WTC11 (cell line): ENCODE data around the gene OR5W2. TPM values are rescaled to one million over a fixed set of nuclear protein-coding genes. Genes with fewer than 3 reads are reported as not detected.
"Not testable (repeated sequence)": the region's sequence is repeated elsewhere in the genome, so short reads cannot be mapped to it uniquely, and the experiment has no call there.

Experiments
- ATAC-seq: fragments of 200-7000 bp; cut with Tn5 transposase; 2 replicates; pipeline ENCODE4 v1.10.0; 2021; ENCODE audit warnings: mild to moderate bottlenecking, moderate library complexity
- CTCF ChIA-PET: fragments of 300-600 bp; sonication (Branson Sonifier 250); formaldehyde crosslinking; loops from one replicate; lab custom pipeline; 2021; ENCODE audit warnings: antibody characterized with exemption; lab: Charles Lee
- POLR2A ChIA-PET: fragments of 350-600 bp; sonication (Branson Sonifier 250); formaldehyde crosslinking; loops from one replicate; lab custom pipeline; 2021; ENCODE audit warnings: antibody characterized with exemption; lab: Charles Lee
- DNase-seq: peaks from one replicate; pipeline ENCODE4 v3.0.0; 2021; ENCODE audit warnings: low spot score
- H3K27ac Mint-ChIP-seq: 2 replicates; pipeline ENCODE4 v1.8.0; 2021; ENCODE audit warnings: mixed read lengths
- H3K27me3 Mint-ChIP-seq: 2 replicates; pipeline ENCODE4 v1.8.0; 2021; ENCODE audit warnings: low read depth, mild to moderate bottlenecking, moderate library complexity, mixed read lengths
- H3K36me3 Mint-ChIP-seq: 2 replicates; pipeline ENCODE4 v1.8.0; 2021; ENCODE audit warnings: mixed read lengths
- H3K4me1 Mint-ChIP-seq: 2 replicates; pipeline ENCODE4 v1.8.0; 2022; ENCODE audit warnings: mixed read lengths
- H3K4me3 Mint-ChIP-seq: 2 replicates; pipeline ENCODE4 v1.8.0; 2021; ENCODE audit warnings: mild to moderate bottlenecking, moderate library complexity, mixed read lengths
- H3K9me3 Mint-ChIP-seq: 2 replicates; pipeline ENCODE4 v1.8.0; 2021; ENCODE audit warnings: mixed read lengths
- JAZF1 ChIP-seq: fragments of 250-450 bp; sonication (Bioruptor Pico); IDR thresholded peaks from 2 replicates; pipeline ENCODE4 v1.9.0; 2021; ENCODE audit warnings: moderate library complexity, mild to moderate bottlenecking, inconsistent platforms
- NFE2L1 ChIP-seq: sonication (generic); formaldehyde crosslinking; IDR thresholded peaks from 2 replicates; pipeline ENCODE4 v1.8.1; 2023; ENCODE audit warnings: missing genetic modification reagents
- NR3C1 ChIP-seq: sonication (generic); formaldehyde crosslinking; conservative IDR thresholded peaks from 2 replicates; pipeline ENCODE4 v1.8.1; 2023; ENCODE audit warnings: low read depth, mild to moderate bottlenecking, missing genetic modification reagents
- OVOL2 ChIP-seq: fragments of 250-450 bp; sonication (Bioruptor Pico); IDR thresholded peaks from 2 replicates; pipeline ENCODE4 v1.9.0; 2021; ENCODE audit warnings: mild to moderate bottlenecking, borderline replicate concordance
- RORB ChIP-seq: fragments of 250-450 bp; sonication (Bioruptor Pico); IDR thresholded peaks from 2 replicates; pipeline ENCODE4 v1.9.0; 2021; ENCODE audit warnings: mild to moderate bottlenecking
- SMAD4 ChIP-seq: sonication (generic); formaldehyde crosslinking; IDR thresholded peaks from 2 replicates; pipeline ENCODE4 v1.8.0; 2022; ENCODE audit warnings: mild to moderate bottlenecking, missing genetic modification reagents
- ZNF396 ChIP-seq: fragments of 250-450 bp; sonication (Bioruptor Pico); IDR thresholded peaks from 2 replicates; pipeline ENCODE4 v1.8.0; 2021; ENCODE audit warnings: mild to moderate bottlenecking, moderate library complexity, borderline replicate concordance
- total RNA-seq: library from RNA; stranded (reverse); gene quantifications from 3 replicates; pipeline ENCODE4 v1.2.3, GENCODE V29; 2021
- TF ChIP-seq, protein P1 (sequence below): sonication (generic); formaldehyde crosslinking; IDR thresholded peaks from 2 replicates; pipeline ENCODE4 v1.8.1; 2022; ENCODE audit warnings: low read depth, missing genetic modification reagents, borderline replicate concordance
- TF ChIP-seq, protein P2 (sequence below): sonication (generic); formaldehyde crosslinking; conservative IDR thresholded peaks from 2 replicates; pipeline ENCODE4 v1.8.1; 2023; ENCODE audit warnings: mild to moderate bottlenecking, low read depth, missing genetic modification reagents, moderate library complexity
- TF ChIP-seq, protein P3 (sequence below): sonication (generic); formaldehyde crosslinking; IDR thresholded peaks from 2 replicates; pipeline ENCODE4 v1.8.0; 2022; ENCODE audit warnings: mild to moderate bottlenecking, missing genetic modification reagents
- TF ChIP-seq, protein P4 (sequence below): sonication (generic); formaldehyde crosslinking; IDR thresholded peaks from 2 replicates; pipeline ENCODE4 v1.8.1; 2023; ENCODE audit warnings: mild to moderate bottlenecking, missing genetic modification reagents, moderate library complexity
- TF ChIP-seq, protein P5 (sequence below): sonication (generic); formaldehyde crosslinking; IDR thresholded peaks from 2 replicates; pipeline ENCODE4 v1.8.0; 2022; ENCODE audit warnings: mild to moderate bottlenecking, missing genetic modification reagents
- TF ChIP-seq, protein P6 (sequence below): sonication (generic); formaldehyde crosslinking; IDR thresholded peaks from 2 replicates; pipeline ENCODE4 v1.8.1; 2022; ENCODE audit warnings: mild to moderate bottlenecking, missing genetic modification reagents, moderate library complexity, borderline replicate concordance
- TF ChIP-seq, protein P7 (sequence below): sonication (generic); formaldehyde crosslinking; IDR thresholded peaks from 2 replicates; pipeline ENCODE4 v1.8.1; 2023; ENCODE audit warnings: mild to moderate bottlenecking, missing genetic modification reagents
- TF ChIP-seq, protein P8 (sequence below): fragments of 250-450 bp; sonication (Bioruptor Pico); conservative IDR thresholded peaks from 2 replicates; pipeline ENCODE4 v1.9.0; 2021; ENCODE audit warnings: mild to moderate bottlenecking
- TF ChIP-seq, protein P9 (sequence below): fragments of 250-450 bp; sonication (Bioruptor Pico); IDR thresholded peaks from 2 replicates; pipeline ENCODE4 v1.9.0; 2021; ENCODE audit warnings: mild to moderate bottlenecking

OR5W2 gene
- total RNA-seq, 1 experiment from 2014 or later: not detected

DNA sequence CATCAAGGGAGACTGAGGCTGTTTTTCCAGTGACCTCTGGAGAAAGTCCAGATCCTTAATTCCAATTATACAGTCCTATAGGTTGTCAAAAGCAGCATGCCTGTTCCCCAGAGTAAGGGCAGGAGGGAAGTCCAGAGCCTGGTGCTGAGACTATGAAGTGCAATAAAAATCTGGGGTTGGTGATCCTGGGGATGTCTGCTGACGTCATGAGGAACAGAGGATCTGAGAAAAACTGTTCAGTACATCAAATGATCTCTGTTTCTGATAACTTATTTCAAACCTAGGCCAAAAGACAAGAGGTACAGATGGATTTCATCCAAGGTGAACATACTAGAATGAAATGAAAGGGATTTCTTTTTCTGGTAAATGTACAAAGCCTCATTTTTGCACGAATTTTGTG lies 12.1 kb downstream of the OR5W2 start:
- H3K27ac Mint-ChIP-seq: no peak overlapping the region
- H3K27me3 Mint-ChIP-seq: no peaks in the 10 kb centered on the region
- no peaks in the 10 kb centered on the region for H3K4me1 Mint-ChIP-seq
- no peak for DNase-seq
- no peak overlapping the region for H3K4me3 Mint-ChIP-seq
- H3K9me3 Mint-ChIP-seq: peaks cover 56% of the 10 kb centered on the region
- CTCF ChIA-PET: no interaction called here
- POLR2A ChIA-PET: no interaction called here
- ATAC-seq: no peak
- TF ChIP-seq NR3C1 (CRISPR knock-in tag) (no peak), RORB (no peak), NFE2L1 (no peak)
- TF ChIP-seq, protein P1, sequence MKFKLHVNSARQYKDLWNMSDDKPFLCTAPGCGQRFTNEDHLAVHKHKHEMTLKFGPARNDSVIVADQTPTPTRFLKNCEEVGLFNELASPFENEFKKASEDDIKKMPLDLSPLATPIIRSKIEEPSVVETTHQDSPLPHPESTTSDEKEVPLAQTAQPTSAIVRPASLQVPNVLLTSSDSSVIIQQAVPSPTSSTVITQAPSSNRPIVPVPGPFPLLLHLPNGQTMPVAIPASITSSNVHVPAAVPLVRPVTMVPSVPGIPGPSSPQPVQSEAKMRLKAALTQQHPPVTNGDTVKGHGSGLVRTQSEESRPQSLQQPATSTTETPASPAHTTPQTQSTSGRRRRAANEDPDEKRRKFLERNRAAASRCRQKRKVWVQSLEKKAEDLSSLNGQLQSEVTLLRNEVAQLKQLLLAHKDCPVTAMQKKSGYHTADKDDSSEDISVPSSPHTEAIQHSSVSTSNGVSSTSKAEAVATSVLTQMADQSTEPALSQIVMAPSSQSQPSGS (CRISPR knock-in tag): no peak
- TF ChIP-seq, protein P2, sequence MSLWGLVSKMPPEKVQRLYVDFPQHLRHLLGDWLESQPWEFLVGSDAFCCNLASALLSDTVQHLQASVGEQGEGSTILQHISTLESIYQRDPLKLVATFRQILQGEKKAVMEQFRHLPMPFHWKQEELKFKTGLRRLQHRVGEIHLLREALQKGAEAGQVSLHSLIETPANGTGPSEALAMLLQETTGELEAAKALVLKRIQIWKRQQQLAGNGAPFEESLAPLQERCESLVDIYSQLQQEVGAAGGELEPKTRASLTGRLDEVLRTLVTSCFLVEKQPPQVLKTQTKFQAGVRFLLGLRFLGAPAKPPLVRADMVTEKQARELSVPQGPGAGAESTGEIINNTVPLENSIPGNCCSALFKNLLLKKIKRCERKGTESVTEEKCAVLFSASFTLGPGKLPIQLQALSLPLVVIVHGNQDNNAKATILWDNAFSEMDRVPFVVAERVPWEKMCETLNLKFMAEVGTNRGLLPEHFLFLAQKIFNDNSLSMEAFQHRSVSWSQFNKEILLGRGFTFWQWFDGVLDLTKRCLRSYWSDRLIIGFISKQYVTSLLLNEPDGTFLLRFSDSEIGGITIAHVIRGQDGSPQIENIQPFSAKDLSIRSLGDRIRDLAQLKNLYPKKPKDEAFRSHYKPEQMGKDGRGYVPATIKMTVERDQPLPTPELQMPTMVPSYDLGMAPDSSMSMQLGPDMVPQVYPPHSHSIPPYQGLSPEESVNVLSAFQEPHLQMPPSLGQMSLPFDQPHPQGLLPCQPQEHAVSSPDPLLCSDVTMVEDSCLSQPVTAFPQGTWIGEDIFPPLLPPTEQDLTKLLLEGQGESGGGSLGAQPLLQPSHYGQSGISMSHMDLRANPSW: no peak
- TF ChIP-seq, protein P3, sequence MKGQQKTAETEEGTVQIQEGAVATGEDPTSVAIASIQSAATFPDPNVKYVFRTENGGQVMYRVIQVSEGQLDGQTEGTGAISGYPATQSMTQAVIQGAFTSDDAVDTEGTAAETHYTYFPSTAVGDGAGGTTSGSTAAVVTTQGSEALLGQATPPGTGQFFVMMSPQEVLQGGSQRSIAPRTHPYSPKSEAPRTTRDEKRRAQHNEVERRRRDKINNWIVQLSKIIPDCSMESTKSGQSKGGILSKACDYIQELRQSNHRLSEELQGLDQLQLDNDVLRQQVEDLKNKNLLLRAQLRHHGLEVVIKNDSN (CRISPR knock-in tag): no peak
- TF ChIP-seq, protein P4, sequence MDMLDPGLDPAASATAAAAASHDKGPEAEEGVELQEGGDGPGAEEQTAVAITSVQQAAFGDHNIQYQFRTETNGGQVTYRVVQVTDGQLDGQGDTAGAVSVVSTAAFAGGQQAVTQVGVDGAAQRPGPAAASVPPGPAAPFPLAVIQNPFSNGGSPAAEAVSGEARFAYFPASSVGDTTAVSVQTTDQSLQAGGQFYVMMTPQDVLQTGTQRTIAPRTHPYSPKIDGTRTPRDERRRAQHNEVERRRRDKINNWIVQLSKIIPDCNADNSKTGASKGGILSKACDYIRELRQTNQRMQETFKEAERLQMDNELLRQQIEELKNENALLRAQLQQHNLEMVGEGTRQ (CRISPR knock-in tag): no peak
- TF ChIP-seq, protein P5, sequence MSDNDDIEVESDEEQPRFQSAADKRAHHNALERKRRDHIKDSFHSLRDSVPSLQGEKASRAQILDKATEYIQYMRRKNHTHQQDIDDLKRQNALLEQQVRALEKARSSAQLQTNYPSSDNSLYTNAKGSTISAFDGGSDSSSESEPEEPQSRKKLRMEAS (CRISPR knock-in tag): no peak
- TF ChIP-seq, all 79 proteins: peak for 0
- peaks cover 34% of the 10 kb centered on the region for H3K36me3 Mint-ChIP-seq

DNA sequence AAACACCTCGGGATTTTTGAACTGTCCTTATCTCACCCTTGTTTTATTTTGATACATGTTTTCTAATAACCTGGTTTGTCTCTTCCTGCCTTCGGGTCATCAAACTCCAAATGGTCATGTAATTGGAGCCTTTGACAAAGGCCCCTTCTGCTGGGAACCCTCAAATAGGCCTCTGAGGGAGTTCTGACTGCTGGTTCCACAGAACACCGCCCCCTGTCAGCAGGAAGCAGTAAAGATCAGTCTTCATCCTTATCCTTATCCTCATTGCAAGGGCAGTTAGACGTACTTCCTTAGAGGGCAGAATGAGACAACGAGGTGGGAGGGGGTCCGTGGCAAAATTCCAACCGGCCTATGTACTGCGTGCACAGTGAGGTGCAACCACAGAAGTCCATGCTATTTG lies 19.2 kb downstream of the OR5W2 start:
- Mint-ChIP-seq H3K27me3 (0 out of 2 replicates have a peak, but pooled peaks cover 2% of the 10 kb centered on the region), H3K4me3 (no peak overlapping the region), H3K27ac (no peak overlapping the region), H3K4me1 (no peaks in the 10 kb centered on the region), H3K9me3 (peaks cover 70% of the 10 kb centered on the region), H3K36me3 (peaks cover 43% of the 10 kb centered on the region)
- DNase-seq: peak; percentile 15
- ChIA-PET CTCF (interaction anchor here (1.0 kb wide), 1 partner anchor 12 kb away, joined by 4 read pairs; no protein-coding TSS in a partner anchor), POLR2A (no interaction called here)
- ATAC-seq: peak; percentile 85
- TF ChIP-seq SMAD4 (CRISPR knock-in tag): no peak
- TF ChIP-seq, protein P6, sequence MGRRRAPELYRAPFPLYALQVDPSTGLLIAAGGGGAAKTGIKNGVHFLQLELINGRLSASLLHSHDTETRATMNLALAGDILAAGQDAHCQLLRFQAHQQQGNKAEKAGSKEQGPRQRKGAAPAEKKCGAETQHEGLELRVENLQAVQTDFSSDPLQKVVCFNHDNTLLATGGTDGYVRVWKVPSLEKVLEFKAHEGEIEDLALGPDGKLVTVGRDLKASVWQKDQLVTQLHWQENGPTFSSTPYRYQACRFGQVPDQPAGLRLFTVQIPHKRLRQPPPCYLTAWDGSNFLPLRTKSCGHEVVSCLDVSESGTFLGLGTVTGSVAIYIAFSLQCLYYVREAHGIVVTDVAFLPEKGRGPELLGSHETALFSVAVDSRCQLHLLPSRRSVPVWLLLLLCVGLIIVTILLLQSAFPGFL (CRISPR knock-in tag): no peak
- TF ChIP-seq, protein P7, sequence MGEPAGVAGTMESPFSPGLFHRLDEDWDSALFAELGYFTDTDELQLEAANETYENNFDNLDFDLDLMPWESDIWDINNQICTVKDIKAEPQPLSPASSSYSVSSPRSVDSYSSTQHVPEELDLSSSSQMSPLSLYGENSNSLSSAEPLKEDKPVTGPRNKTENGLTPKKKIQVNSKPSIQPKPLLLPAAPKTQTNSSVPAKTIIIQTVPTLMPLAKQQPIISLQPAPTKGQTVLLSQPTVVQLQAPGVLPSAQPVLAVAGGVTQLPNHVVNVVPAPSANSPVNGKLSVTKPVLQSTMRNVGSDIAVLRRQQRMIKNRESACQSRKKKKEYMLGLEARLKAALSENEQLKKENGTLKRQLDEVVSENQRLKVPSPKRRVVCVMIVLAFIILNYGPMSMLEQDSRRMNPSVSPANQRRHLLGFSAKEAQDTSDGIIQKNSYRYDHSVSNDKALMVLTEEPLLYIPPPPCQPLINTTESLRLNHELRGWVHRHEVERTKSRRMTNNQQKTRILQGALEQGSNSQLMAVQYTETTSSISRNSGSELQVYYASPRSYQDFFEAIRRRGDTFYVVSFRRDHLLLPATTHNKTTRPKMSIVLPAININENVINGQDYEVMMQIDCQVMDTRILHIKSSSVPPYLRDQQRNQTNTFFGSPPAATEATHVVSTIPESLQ (CRISPR knock-in tag): no peak
- TF ChIP-seq, protein P2: no peak
- TF ChIP-seq, protein P8, sequence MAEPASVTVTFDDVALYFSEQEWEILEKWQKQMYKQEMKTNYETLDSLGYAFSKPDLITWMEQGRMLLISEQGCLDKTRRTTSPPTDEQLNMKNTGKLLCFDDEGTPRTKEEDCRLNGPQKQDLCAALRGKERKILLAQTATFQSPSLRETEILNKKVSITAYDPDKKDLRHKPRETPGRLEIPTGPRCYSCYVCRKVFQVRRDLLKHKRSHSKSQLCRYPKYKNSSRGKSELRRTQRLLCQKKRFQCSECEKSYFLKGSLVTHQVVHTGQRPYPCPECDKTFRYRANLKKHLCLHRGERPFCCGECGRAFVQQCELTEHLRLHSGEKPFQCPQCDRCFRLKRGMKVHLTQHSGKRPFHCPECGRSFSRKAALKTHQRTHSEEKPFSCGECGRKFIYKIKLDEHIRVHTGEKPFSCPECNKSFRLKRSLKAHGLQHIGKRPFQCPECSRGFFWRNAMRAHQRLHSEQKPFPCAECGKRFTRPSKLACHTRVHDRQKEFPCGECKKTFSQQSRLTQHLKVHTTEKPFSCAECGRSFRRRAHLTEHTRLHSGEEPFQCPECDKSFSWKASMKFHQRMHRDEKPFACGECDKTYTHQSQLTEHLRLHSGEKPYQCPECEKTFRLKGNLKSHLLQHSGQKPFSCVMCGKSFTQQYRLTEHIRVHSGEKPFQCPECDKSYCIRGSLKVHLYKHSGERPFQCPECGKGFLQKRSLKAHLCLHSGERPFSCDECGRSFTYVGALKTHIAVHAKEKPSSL: no peak
- TF ChIP-seq ZNF396 (CRISPR knock-in tag): no peak
- TF ChIP-seq, protein P9, sequence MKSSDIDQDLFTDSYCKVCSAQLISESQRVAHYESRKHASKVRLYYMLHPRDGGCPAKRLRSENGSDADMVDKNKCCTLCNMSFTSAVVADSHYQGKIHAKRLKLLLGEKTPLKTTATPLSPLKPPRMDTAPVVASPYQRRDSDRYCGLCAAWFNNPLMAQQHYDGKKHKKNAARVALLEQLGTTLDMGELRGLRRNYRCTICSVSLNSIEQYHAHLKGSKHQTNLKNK (CRISPR knock-in tag): no peak
- TF ChIP-seq OVOL2 (CRISPR knock-in tag): no peak
- TF ChIP-seq JAZF1 (CRISPR knock-in tag): no peak

DNA sequence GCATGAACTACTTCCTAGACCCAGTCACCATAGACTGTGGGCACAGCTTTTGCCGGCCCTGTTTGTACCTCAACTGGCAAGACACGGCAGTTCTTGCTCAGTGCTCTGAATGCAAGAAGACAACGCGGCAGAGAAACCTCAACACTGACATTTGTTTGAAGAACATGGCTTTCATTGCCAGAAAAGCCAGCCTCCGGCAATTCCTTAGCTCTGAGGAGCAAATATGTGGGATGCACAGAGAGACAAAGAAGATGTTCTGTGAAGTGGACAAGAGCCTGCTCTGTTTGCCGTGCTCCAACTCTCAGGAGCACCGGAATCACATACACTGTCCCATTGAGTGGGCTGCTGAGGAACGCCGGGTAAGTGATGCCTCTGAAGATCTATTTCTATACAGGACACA lies 28.9 kb downstream of the OR5W2 start:
- CTCF ChIA-PET, POLR2A ChIA-PET, H3K4me3 Mint-ChIP-seq, DNase-seq, H3K4me1 Mint-ChIP-seq, H3K27me3 Mint-ChIP-seq, ATAC-seq, H3K27ac Mint-ChIP-seq: not testable (repeated sequence)
- H3K9me3 Mint-ChIP-seq: peaks cover 78% of the 10 kb centered on the region
- H3K36me3 Mint-ChIP-seq: peaks cover 47% of the 10 kb centered on the region
